GM08714 (cell line): Measurements from ENCODE around the gene LNP1.

Experiments
- H3K4me3 ChIP-seq: fragments of 200-500 bp; sonication (Bioruptor generic); 2 replicates; pipeline ENCODE4 v1.5.1; 2014; ENCODE audit warnings: mild to moderate bottlenecking, low read length, inconsistent platforms
- ZNF274 ChIP-seq: IDR thresholded peaks from 2 replicates; pipeline ENCODE4 v1.6.1; 2012; ENCODE audit warnings: mild to moderate bottlenecking, low read depth, low read length

Gene LNP1

DNA sequence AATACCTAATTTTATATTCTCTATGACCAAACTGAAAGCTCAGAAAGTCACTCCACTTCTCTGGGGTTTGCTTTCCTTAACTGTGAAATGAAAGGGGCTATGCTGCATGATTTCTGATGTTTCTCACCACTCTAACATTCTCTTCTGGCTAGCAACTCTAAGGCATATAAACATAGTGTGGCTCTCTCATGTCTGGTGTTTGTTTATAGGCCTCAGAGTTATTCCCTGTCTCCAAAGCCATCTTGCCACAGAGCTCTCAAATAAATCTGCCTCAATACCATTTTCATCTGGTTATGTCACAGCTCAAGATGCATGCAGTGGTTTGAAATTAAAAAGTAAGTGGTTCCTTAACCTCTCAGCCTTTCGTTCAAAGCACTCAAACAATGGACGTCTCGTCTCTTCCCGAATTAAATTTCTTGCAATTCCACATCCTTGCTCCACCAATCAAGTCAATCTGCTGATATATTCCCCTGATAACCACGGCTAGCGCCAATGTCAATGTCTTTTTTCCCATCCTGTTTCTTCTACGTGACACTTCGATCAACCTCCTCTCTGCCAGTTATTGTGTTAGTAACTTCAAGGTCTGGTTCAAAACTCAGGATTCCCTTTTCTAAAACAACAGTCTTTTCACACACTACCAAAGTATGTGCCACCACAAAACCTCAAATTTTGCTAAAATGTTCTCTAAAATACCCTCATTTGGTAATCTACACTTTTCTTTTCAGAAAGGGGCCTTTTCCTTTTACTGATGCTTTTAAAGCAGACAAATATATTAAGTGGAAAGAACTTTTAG lies 16.4 kb upstream of the LNP1 start:
- no peak for TF ChIP-seq ZNF274
- H3K4me3 ChIP-seq: no peak overlapping the region

DNA sequence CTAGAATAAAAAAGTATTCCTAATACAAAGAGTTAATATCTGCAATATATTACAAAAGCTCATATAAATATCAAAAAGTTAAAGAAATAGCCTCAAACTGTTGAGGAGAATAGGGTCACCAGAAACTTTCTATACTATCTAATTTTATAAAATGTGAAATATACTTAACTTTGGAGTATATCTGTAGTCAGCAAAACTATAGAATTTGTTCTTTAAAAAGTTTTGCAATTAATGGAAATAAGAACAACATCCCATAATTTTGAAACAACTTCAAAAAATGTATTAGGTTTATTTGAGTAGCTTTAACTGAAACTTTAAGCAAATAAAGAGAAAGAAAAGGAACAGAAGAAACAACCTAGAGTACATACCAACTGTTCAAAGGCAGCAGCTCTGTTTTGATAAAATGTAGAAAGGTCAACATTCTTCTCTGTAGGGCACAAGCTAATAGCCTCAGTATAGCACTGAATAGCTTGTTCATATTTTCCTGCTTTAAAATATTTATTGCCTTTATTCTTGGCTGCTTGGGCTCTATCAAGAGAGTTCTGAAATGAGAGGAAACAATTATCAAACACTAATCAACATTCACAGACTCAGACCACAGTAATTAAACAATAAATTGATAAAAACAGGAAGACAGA lies 14.8 kb upstream of the LNP1 start:
- no peak for TF ChIP-seq ZNF274
- H3K4me3 ChIP-seq: no peak overlapping the region

DNA sequence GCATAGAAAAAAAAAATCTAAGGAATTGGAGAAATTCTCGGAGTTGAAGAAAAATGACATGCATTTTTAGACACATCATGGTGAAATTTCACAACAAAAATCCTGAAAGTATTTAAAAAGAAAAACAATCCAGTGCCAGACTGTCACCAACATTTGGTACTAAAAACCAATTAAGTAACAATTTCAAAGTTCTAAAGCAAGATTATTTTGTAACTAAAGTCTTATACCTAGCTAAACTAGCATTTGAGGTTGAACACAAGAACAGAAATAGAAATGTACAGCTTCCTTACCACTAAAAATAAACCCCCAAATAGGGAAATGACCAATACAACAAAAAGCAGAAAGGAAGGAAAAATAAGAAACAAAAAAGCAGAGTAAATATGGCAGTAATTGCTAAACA lies 12.3 kb upstream of the LNP1 start:
- H3K4me3 ChIP-seq: no peak overlapping the region
- TF ChIP-seq ZNF274: no peak

DNA sequence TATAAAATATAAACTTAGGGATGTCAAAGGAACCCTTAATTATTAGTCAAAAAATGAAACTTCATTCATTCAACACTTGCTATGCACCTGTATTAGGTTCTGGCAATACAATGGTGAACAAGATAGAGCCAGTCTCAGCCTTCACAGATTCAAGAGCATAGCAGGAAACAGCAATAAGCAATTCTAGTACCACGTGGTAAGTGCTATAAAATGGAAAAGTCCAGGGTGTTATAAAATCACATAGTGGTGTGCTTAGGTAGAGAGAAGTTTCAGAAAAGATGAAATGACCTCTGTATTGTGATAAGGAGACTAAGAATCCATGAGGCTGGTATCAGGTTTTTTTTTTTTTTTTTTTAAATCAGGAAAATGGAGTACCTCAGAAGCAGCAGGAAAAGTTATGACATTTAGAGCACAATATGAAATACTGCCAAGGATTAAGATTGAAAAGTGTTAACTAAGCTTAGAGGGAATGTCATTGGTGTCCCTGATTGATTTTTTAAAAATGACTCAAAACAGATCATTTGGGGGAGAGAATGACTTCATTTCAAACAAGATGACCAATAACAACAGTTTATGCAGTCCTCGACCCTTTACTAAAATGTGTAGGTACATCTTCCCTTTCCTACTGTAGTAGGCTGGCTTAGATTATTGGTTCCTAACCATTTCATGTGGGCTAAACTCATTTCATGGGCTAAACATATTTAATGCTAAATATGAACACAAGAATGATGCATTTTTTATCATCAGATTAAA lies 5.5 kb upstream of the LNP1 start:
- H3K4me3 ChIP-seq: no peak overlapping the region
- TF ChIP-seq ZNF274: no peak

DNA sequence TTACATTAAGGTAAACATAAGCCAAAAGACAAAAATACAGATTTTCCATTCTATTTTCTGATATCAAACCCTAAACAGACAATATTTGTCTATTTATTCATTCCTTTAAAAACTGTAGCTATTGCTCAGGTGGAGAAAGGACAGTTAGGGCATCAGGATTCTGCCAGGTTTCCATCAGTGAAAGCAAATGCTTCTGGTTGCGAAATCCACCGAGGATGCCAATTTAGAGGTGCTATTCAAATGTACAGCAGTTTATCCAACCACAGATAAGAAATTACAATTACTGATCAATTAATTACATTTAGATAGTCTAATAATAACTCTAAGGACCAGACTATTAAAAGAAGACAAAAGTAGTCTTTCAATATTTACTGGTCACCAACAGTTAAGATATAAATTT lies 4.4 kb upstream of the LNP1 start:
- TF ChIP-seq ZNF274: no peak
- H3K4me3 ChIP-seq: no peak overlapping the region

DNA sequence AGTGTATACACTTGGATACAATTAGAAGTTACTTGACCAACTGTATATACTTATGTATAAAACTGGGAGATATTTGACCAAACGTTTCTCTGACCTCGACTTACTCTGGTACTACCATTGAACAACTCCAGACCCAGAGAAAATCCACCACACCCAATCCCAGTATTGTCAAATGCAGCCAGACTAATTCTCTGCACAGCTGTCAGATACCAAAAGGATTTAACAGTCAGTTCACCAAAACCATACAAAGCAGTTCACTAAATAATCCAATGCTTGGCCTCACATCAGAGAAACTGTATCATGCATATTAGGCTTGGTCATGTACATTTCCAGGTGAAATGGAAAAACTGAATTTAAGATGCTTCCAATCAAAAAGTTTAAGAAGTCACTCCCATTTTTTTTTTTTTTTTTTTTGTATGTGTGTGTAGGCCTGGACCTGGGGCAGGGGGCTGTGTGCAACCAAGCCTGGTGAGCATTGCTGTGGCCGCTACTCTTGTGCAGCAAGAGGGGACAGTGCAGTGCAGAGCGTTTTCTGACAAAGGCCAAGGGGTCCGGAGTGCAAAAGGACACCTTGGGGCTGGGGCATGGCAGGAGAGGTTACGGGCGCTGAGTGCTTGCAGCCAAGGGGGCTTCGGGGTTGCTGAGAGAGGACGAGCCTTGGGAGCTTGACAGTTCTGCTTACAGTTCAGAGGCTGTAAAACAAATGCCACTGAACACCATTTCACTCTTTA lies 1.8 kb upstream of the LNP1 start:
- no peak for TF ChIP-seq ZNF274
- peak overlapping the region; percentile 88 for H3K4me3 ChIP-seq

DNA sequence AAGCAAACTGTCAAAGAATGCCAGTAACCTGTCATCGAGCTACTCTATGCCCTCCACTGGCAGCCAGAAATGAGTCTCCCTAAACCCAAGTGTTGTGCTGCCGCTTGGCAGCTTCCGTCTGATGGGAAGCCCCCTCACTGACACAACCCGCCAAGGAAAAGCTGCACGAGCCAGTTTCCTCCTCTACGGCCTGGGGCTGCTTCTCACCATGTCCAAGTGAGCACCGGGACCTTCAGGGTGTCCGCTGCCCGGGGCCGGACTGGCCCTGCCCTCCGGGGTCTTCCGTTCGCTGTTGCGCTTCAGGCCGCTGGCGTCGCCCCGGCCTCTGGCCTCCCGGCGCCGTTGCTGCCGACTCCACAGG lies 940 bp upstream of the LNP1 start:
- peak overlapping the region; percentile 88 for H3K4me3 ChIP-seq
- TF ChIP-seq ZNF274: no peak

DNA sequence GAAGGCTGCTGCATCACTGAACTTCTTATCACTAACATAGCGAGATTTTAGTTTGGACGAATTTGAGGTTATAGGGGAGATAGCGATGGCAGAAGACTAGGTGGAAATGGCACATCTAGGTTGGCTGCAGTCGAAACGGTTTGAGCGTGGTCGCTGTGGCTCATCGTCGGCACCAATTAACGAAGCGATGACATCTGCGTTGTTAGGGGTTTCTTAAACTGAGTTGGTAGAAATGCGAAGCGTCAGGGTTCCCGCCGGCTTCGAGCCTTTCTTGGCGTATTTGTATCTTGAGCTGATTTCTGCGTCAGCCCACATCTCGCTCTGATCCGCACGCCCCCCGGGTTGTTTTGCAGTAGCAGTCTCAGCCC lies 319 bp downstream of the LNP1 start:
- no peak for TF ChIP-seq ZNF274
- H3K4me3 ChIP-seq: peak overlapping the region; percentile 88

DNA sequence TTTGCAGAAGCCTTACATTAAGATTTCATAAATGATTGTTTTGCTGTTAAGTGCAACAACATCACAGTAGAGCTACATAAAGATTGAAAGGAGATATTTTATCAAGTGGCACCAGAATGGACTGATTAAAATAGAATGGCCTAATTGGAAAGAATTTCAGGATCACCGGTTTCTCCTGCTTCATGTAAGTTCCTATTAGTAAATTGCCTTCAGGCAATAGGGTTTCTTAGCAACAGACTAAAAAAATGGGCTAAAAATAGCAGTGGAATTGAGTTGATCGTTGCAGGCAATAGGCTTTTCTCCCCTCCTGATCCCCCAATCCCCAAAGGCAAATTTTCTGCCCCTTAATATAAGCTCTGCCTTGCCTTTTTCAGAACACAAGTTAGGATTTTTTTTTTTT lies 917 bp downstream of the LNP1 start:
- TF ChIP-seq ZNF274: no peak
- H3K4me3 ChIP-seq: peak overlapping the region; percentile 88

DNA sequence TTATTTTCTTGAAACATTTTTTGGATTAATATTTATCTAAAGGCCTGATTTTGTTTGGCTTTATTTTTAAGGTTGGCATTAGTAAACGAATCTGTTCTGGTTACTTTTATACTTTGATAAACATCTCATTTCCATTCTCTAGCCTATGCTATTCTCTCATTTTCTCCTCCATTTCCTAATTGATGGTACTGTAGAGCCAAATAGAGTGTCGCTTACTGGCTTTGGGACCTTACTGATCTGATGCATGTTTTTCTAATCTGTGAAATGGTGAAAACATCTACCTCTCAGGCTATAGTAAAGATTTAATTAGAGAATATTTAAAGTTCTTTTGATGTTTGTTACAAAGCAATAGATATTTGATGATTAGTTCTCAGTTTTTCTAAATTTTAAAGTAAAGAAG lies 1.6 kb downstream of the LNP1 start:
- TF ChIP-seq ZNF274: no peak
- peak overlapping the region; percentile 88; the same call in 1 of the 2 replicates for H3K4me3 ChIP-seq

DNA sequence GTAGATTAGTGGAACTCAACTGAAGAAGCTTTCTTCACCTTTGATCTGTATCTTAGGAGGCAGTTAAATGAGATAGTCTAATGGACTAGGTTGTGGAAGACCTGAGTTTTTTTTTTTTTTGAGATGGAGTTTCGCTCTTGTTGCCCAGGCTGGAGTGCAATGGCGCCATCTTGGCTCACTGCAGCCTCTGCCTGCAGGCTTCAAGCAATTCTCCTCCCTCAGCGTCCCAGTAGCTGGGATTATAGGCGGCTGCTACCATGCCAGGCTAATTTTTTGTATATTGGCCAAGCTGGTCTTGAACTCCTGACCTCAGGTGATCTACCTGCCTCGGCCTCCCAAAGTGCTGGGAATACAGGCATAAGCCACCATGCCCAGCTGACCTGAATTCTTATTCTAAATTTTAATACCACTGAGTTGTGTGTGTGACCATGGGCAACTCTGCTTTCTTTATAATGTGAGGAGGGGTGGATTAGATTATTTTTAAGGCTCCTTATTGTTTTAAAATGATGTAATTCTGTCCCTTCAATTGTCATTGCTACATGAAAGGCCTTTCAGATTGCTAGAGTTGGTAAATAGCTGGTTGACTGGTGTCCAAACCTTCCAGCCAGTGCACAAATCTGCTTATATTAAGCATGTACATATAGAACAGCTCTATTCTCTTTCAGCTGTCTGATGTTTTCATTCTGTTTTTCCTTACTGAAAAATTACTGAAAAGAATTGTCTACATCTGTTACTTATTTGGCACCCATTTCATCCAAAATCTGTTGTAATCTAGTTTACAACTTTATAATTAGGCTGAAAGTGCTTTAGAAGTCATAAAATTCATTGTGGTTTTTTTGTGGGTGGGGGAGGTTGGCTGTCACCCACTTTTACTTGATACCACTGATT lies 2.3 kb downstream of the LNP1 start:
- H3K4me3 ChIP-seq: peak overlapping the region; percentile 45
- no peak for TF ChIP-seq ZNF274

DNA sequence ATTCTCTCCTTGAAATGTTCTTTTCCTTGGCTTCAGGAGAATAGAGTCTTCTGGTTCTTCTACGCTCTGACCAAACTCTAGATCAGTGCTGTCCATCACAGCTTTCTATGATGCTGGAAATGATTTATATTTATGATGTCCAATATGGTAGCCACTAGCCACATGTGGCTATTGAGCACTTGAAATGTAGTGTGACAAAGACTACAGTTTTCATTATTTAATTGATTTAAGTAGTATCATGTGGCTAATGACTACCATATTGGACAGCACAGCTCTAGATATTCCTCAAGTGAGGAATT lies 2.9 kb downstream of the LNP1 start:
- H3K4me3 ChIP-seq: no peak overlapping the region
- TF ChIP-seq ZNF274: no peak

DNA sequence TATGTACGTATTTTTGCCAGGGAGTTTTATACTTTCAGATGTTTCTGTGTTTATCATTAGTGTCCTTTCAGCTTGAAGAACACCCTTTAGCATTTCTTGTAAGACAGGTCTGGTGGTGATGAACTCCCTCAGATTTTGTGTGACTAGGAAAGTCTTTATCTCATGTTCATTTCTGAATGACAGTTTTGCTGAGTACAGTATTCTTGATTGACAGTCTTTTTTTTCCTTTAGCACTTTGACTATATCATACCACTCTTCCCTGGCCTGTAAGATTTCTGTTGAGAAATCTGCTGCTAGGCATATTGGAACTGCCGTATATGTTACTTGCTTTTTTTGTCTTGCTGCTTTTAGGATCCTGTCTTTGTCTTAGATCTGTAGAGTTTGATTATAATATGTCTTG lies 5.8 kb downstream of the LNP1 start:
- no peak overlapping the region for H3K4me3 ChIP-seq
- no peak for TF ChIP-seq ZNF274

DNA sequence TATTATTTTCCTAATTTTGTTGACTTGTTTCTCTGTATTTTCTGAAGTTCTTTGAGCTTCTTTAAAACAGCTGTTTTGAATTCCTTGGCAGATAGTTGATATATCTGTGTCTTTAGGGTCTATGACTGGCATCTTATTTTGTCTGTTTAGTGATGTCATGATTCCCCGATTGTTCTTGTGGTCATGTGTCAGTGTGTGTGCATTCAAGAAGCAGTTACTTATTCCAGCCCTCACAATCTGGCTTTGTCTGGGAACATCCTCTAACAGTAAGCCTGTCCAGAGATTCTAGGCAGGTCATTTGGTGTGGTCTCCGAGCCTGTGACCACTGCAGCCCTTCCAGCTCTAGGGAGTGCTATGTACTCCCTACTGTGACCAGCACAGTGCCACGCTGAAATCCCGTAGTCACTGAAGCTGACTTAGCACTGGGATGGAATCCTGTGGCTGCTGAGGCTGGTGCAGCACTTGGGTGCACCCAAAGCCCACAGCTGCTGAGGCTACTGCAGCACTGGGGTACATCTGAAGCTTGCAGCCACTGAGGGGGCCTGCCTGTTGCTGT lies 6.7 kb downstream of the LNP1 start:
- no peak for TF ChIP-seq ZNF274
- H3K4me3 ChIP-seq: no peak overlapping the region
